ENCODE measurements around the gene ASXL3.

The ASXL3 gene

GRCh38 chr18:33606621-33607020 lies 28.6 kb downstream of the ASXL3 start:
- no peak overlapping the region for H3K4me2 ChIP-seq (ENCODE audit: low read length)
- no peak overlapping the region for H2AFZ ChIP-seq (ENCODE audit: low read length)
- no peaks in the 10 kb centered on the region for H3K36me3 ChIP-seq (ENCODE audit: insufficient read depth, low read length)
- no peaks in the 10 kb centered on the region for H3K27me3 ChIP-seq (ENCODE audit: insufficient read depth, low read length)
- H3K27ac ChIP-seq (ENCODE audit: low read depth, low read length, poor library complexity, severe bottlenecking), result no peak overlapping the region
- no peaks in the 10 kb centered on the region for H3K9me2 ChIP-seq (ENCODE audit: low read depth, low read length)
- no peak overlapping the region for H3K9ac ChIP-seq (ENCODE audit: low read length)
- no peak overlapping the region for H3K4me3 ChIP-seq (ENCODE audit: low read depth, low read length, poor library complexity, severe bottlenecking)
- H3K4me1 ChIP-seq (ENCODE audit: insufficient read depth, low read length, severe bottlenecking), result no peaks in the 10 kb centered on the region
- no peaks in the 10 kb centered on the region for H3K9me3 ChIP-seq (ENCODE audit: low read length)
- TF ChIP-seq EZH2 (IDR thresholded peaks at IDR 0.05; ENCODE audit: borderline replicate concordance, low read length) (no peak), CTCF (IDR thresholded peaks at IDR 0.05; ENCODE audit: low read length) (no peak)
- no peaks in the 10 kb centered on the region for H4K20me1 ChIP-seq (ENCODE audit: insufficient read depth, low read length)
- H3F3A ChIP-seq (ENCODE audit: insufficient read depth, low read length), result no peaks in the 10 kb centered on the region
- no peaks in the 10 kb centered on the region for H3K79me2 ChIP-seq (ENCODE audit: insufficient read depth, low read length)

- no peak overlapping the region for H3K9ac ChIP-seq (ENCODE audit: low read length)
- TF ChIP-seq EZH2 (IDR thresholded peaks at IDR 0.05; ENCODE audit: borderline replicate concordance, low read length), result no peak
- no peak for TF ChIP-seq CTCF (IDR thresholded peaks at IDR 0.05; ENCODE audit: low read length)
- no peaks in the 10 kb centered on the region for H3F3A ChIP-seq (ENCODE audit: insufficient read depth, low read length)
- no peak overlapping the region for H2AFZ ChIP-seq (ENCODE audit: low read length)
- no peaks in the 10 kb centered on the region for H3K79me2 ChIP-seq (ENCODE audit: insufficient read depth, low read length)
- no peaks in the 10 kb centered on the region for H3K9me3 ChIP-seq (ENCODE audit: low read length)
- no peaks in the 10 kb centered on the region for H3K36me3 ChIP-seq (ENCODE audit: insufficient read depth, low read length)
- no peaks in the 10 kb centered on the region for H3K4me1 ChIP-seq (ENCODE audit: insufficient read depth, low read length, severe bottlenecking)
- no peaks in the 10 kb centered on the region for H3K27me3 ChIP-seq (ENCODE audit: insufficient read depth, low read length)
- no peak overlapping the region for H3K27ac ChIP-seq (ENCODE audit: low read depth, low read length, poor library complexity, severe bottlenecking)
- no peak overlapping the region for H3K4me2 ChIP-seq (ENCODE audit: low read length)
- no peaks in the 10 kb centered on the region for H3K9me2 ChIP-seq (ENCODE audit: low read depth, low read length)
- no peaks in the 10 kb centered on the region for H4K20me1 ChIP-seq (ENCODE audit: insufficient read depth, low read length)
- H3K4me3 ChIP-seq (ENCODE audit: low read depth, low read length, poor library complexity, severe bottlenecking), result no peak overlapping the region
These were observed 33.6 kb downstream of the ASXL3 start for GRCh38 chr18:33611525-33612135.

GRCh38 chr18:33612632-33613031 lies 34.6 kb downstream of the ASXL3 start:
- no peak overlapping the region for H3K4me3 ChIP-seq (ENCODE audit: low read depth, low read length, poor library complexity, severe bottlenecking)
- TF ChIP-seq EZH2 (IDR thresholded peaks at IDR 0.05; ENCODE audit: borderline replicate concordance, low read length), result no peak
- no peak for TF ChIP-seq CTCF (IDR thresholded peaks at IDR 0.05; ENCODE audit: low read length)
- H3F3A ChIP-seq (ENCODE audit: insufficient read depth, low read length), result no peaks in the 10 kb centered on the region

More at GRCh38 chr18:33612632-33613031, 34.6 kb downstream of the ASXL3 start:
- Histone ChIP-seq H3K27me3 (ENCODE audit: insufficient read depth, low read length) (no peaks in the 10 kb centered on the region), H3K79me2 (ENCODE audit: insufficient read depth, low read length) (no peaks in the 10 kb centered on the region), H3K4me2 (ENCODE audit: low read length) (no peak overlapping the region), H3K9ac (ENCODE audit: low read length) (no peak overlapping the region), H3K9me3 (ENCODE audit: low read length) (no peaks in the 10 kb centered on the region), H3K27ac (ENCODE audit: low read depth, low read length, poor library complexity, severe bottlenecking) (no peak overlapping the region), H3K4me1 (ENCODE audit: insufficient read depth, low read length, severe bottlenecking) (no peaks in the 10 kb centered on the region), H3K9me2 (ENCODE audit: low read depth, low read length) (no peaks in the 10 kb centered on the region), H4K20me1 (ENCODE audit: insufficient read depth, low read length) (no peaks in the 10 kb centered on the region), H3K36me3 (ENCODE audit: insufficient read depth, low read length) (no peaks in the 10 kb centered on the region), H2AFZ (ENCODE audit: low read length) (no peak overlapping the region)

All from OCI-LY1 (cell line).